Nephron progenitor cell (in vitro differentiated cells): ENCODE data around the gene MITF.
A peak's percentile ranks its signal among the peaks of the same experiment; 100 is the strongest.

Source experiments
- DNase-seq: peaks from one replicate; pipeline ENCODE4 v3.0.0; 2021
- H3K27ac Mint-ChIP-seq: 2 replicates; pipeline ENCODE4 v1.8.0; 2021; ENCODE audit warnings: mild to moderate bottlenecking, moderate library complexity, mixed read lengths
- H3K27me3 Mint-ChIP-seq: 2 replicates; pipeline ENCODE4 v1.8.0; 2021; ENCODE audit warnings: mild to moderate bottlenecking, low read depth, mixed read lengths; ENCODE audit not compliant: poor library complexity
- H3K36me3 Mint-ChIP-seq: 2 replicates; pipeline ENCODE4 v1.8.0; 2021; ENCODE audit warnings: low read depth, mixed read lengths
- H3K4me1 Mint-ChIP-seq: 2 replicates; pipeline ENCODE4 v1.8.0; 2021; ENCODE audit warnings: mixed read lengths
- H3K4me3 Mint-ChIP-seq: 2 replicates; pipeline ENCODE4 v1.8.0; 2021; ENCODE audit warnings: mild to moderate bottlenecking, moderate library complexity, mixed read lengths
- H3K9me3 Mint-ChIP-seq: 2 replicates; pipeline ENCODE4 v1.8.0; 2021; ENCODE audit warnings: mild to moderate bottlenecking, moderate library complexity, mixed read lengths
- CTCF ChIP-seq: fragments of 200-600 bp; sonication (generic); IDR thresholded peaks from 2 replicates; pipeline ENCODE4 v1.5.0; 2021; ENCODE audit warnings: antibody characterized with exemption

MITF gene

GRCh38 chr3:69932501-69932900 lies 193.2 kb downstream of the MITF start:
- no peaks in the 10 kb centered on the region for H3K9me3 Mint-ChIP-seq

GRCh38 chr3:69934398-69934797 lies 195.1 kb downstream of the MITF start:
- Mint-ChIP-seq H3K27ac (no peak overlapping the region), H3K4me1 (no peaks in the 10 kb centered on the region), H3K27me3 (peaks cover 7% of the 10 kb centered on the region), H3K4me3 (no peak overlapping the region), H3K9me3 (no peaks in the 10 kb centered on the region), H3K36me3 (no peaks in the 10 kb centered on the region)
- TF ChIP-seq CTCF, result no peak
- DNase-seq, result no peak

More at GRCh38 chr3:69932501-69932900, 193.2 kb downstream of the MITF start:
- H3K27ac Mint-ChIP-seq, result no peak overlapping the region
- H3K36me3 Mint-ChIP-seq, result no peaks in the 10 kb centered on the region
- no peak overlapping the region for H3K4me3 Mint-ChIP-seq
- H3K27me3 Mint-ChIP-seq, result peaks cover 4% of the 10 kb centered on the region
- no peaks in the 10 kb centered on the region for H3K4me1 Mint-ChIP-seq
- TF ChIP-seq CTCF, result no peak
- no peak for DNase-seq

GRCh38 chr3:69936266-69936665 lies 197.0 kb downstream of the MITF start:
- DNase-seq, result no peak
- Mint-ChIP-seq H3K27ac (no peak overlapping the region), H3K36me3 (no peaks in the 10 kb centered on the region), H3K4me3 (no peak overlapping the region), H3K9me3 (no peaks in the 10 kb centered on the region), H3K4me1 (no peaks in the 10 kb centered on the region), H3K27me3 (peaks cover 14% of the 10 kb centered on the region)
- no peak for TF ChIP-seq CTCF

- DNase-seq, result no peak
- Mint-ChIP-seq H3K36me3 (no peaks in the 10 kb centered on the region), H3K4me3 (no peak overlapping the region), H3K27ac (peak overlapping the region; percentile 27), H3K27me3 (peaks cover 14% of the 10 kb centered on the region), H3K9me3 (no peaks in the 10 kb centered on the region), H3K4me1 (no peaks in the 10 kb centered on the region)
- no peak for TF ChIP-seq CTCF
These were observed 198.8 kb downstream of the MITF start for GRCh38 chr3:69938061-69938460.

- H3K27ac Mint-ChIP-seq, result no peak overlapping the region
- H3K4me3 Mint-ChIP-seq, result no peak overlapping the region
- no peaks in the 10 kb centered on the region for H3K9me3 Mint-ChIP-seq
- no peaks in the 10 kb centered on the region for H3K36me3 Mint-ChIP-seq
- DNase-seq, result no peak
- TF ChIP-seq CTCF, result no peak
- no peaks in the 10 kb centered on the region for H3K4me1 Mint-ChIP-seq
- H3K27me3 Mint-ChIP-seq, result peaks cover 14% of the 10 kb centered on the region
These were observed 199.7 kb downstream of the MITF start for GRCh38 chr3:69938931-69939330.

- DNase-seq, result no peak
- no peak for TF ChIP-seq CTCF
- no peak overlapping the region for H3K27ac Mint-ChIP-seq
- H3K4me3 Mint-ChIP-seq, result no peak overlapping the region
- no peaks in the 10 kb centered on the region for H3K9me3 Mint-ChIP-seq
- H3K27me3 Mint-ChIP-seq, result peaks cover 14% of the 10 kb centered on the region
- no peaks in the 10 kb centered on the region for H3K4me1 Mint-ChIP-seq
- H3K36me3 Mint-ChIP-seq, result no peaks in the 10 kb centered on the region
These were observed 201.8 kb downstream of the MITF start for GRCh38 chr3:69941037-69941436.
